Lung (tissue), 12 donors: ENCODE data around the gene FAM161B. TPM values are rescaled to one million over a fixed set of nuclear protein-coding genes. Genes with fewer than 3 reads are reported as not detected.

Experiments used
- ATAC-seq: fragments of 200-7000 bp; cut with Tn5 transposase; one replicate; pipeline ENCODE4 v1.9.1; 2020; ENCODE audit warnings: moderate number of reproducible peaks; ENCODE audit not compliant: insufficient read depth, low FRiP score
- DNase-seq, 3 donors: peaks; one replicate each; pipeline ENCODE4 v3.0.0-alpha.2; 2013 to 2017
- H3K27ac ChIP-seq, 2 donors: one replicate each; pipeline ENCODE4 v1.5.1; 2013; ENCODE audit warnings: mild to moderate bottlenecking in 2 of 2, moderate library complexity in 2 of 2, control low read depth in 1 of 2, inconsistent platforms in 1 of 2, low read depth in 1 of 2, low read length in 1 of 2
- H3K27me3 ChIP-seq, 3 donors: one replicate each; pipeline ENCODE4 v1.5.1; 2013; ENCODE audit warnings: low read length in 2 of 3; ENCODE audit not compliant: control insufficient read depth in 3 of 3, insufficient read depth in 3 of 3
- H3K36me3 ChIP-seq, 4 donors: one replicate each; pipeline ENCODE4 v1.5.1; 2013; ENCODE audit warnings: low read length in 4 of 4, mild to moderate bottlenecking in 1 of 4, moderate library complexity in 1 of 4; ENCODE audit not compliant: control insufficient read depth in 4 of 4, insufficient read depth in 4 of 4
- H3K4me1 ChIP-seq, 5 donors: one replicate each; pipeline ENCODE4 v1.5.1; 2013; ENCODE audit warnings: low read length in 5 of 5, mild to moderate bottlenecking in 2 of 5, moderate library complexity in 1 of 5; ENCODE audit not compliant: control insufficient read depth in 5 of 5, insufficient read depth in 5 of 5
- H3K4me3 ChIP-seq: one replicate; pipeline ENCODE4 v1.5.1; 2013; ENCODE audit warnings: mild to moderate bottlenecking, control low read depth, moderate library complexity
- H3K9ac ChIP-seq, 2 donors: one replicate each; pipeline ENCODE4 v1.5.1; 2013; ENCODE audit warnings: low read length in 2 of 2, control low read depth in 1 of 2; ENCODE audit not compliant: insufficient read depth in 1 of 2
- H3K9me3 ChIP-seq, 4 donors: one replicate each; pipeline ENCODE4 v1.5.1; 2013; ENCODE audit warnings: low read length in 3 of 4, mild to moderate bottlenecking in 1 of 4, moderate library complexity in 1 of 4; ENCODE audit not compliant: control insufficient read depth in 4 of 4, insufficient read depth in 3 of 4
- WGBS, 2 donors: extraction: QIAGEN DNeasy Blood & Tissue Kit; methylation state at CpG; one replicate each; pipeline ENCODE4 v1.1.7; 2013; 5-methylcytosine and 5-hydroxymethylcytosine counted together
- polyA plus RNA-seq, 2 donors: library from polyadenylated mRNA; stranded (reverse); fragments of 200-250 nt; gene quantifications; one replicate each; pipeline ENCODE4 v1.2.1, GENCODE V29; 2013
- total RNA-seq, 2 donors: library from RNA; depleted of rRNA in 1 of 2; stranded (reverse); fragments of >200 nt in 1 of 2; gene quantifications; one replicate each; pipeline ENCODE4 v1.2.1, GENCODE V29; 2014 to 2021
- TF ChIP-seq, protein P1 (sequence below): IDR thresholded peaks from 2 replicates; pipeline ENCODE4 v1.5.1; 2012; ENCODE audit warnings: mild to moderate bottlenecking; ENCODE audit errors: control extremely low read depth, extremely low read depth
- donor health status: control.
- donor health status: control.
- donor health status: Bipolar disorder and iron deficiency.
- donor health status: healthy.
- donor health status: DM: yes; HTN: yes; CAD: no.

FAM161B gene
- total and polyA plus RNA-seq, 4 donors, result 1.9 to 9.7 (median 3.4) TPM

- WGBS, 2 donors, result 87 to 94% methylated on average over 3 of the region's 3 CpGs
- no peak overlapping the region for H3K4me3 ChIP-seq
- no peaks in the 10 kb centered on the region for H3K9me3 ChIP-seq
- peaks cover 17 to 38% (median 29%) of the 10 kb centered on the region in 4 donors for H3K36me3 ChIP-seq
- DNase-seq (no peak), ATAC-seq (no peak)
- TF ChIP-seq, protein P1, sequence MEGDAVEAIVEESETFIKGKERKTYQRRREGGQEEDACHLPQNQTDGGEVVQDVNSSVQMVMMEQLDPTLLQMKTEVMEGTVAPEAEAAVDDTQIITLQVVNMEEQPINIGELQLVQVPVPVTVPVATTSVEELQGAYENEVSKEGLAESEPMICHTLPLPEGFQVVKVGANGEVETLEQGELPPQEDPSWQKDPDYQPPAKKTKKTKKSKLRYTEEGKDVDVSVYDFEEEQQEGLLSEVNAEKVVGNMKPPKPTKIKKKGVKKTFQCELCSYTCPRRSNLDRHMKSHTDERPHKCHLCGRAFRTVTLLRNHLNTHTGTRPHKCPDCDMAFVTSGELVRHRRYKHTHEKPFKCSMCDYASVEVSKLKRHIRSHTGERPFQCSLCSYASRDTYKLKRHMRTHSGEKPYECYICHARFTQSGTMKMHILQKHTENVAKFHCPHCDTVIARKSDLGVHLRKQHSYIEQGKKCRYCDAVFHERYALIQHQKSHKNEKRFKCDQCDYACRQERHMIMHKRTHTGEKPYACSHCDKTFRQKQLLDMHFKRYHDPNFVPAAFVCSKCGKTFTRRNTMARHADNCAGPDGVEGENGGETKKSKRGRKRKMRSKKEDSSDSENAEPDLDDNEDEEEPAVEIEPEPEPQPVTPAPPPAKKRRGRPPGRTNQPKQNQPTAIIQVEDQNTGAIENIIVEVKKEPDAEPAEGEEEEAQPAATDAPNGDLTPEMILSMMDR, result no peak
- no peaks in the 10 kb centered on the region for H3K4me1 ChIP-seq
- no peak overlapping the region for H3K27ac ChIP-seq
- no peak overlapping the region for H3K9ac ChIP-seq
- no peaks in the 10 kb centered on the region for H3K27me3 ChIP-seq
Observed at GRCh38 chr14:73913256-73913655, 36.6 kb downstream of the FAM161B start.

- no peak overlapping the region for H3K4me3 ChIP-seq
- TF ChIP-seq, protein P1, result no peak
- H3K4me1 ChIP-seq, result no peaks in the 10 kb centered on the region
- H3K9ac ChIP-seq, result no peak overlapping the region
- no peak overlapping the region for H3K27ac ChIP-seq
- 97 to 98% methylated on average over 1 of the region's 1 CpG for WGBS, 2 donors
- ATAC-seq, result no peak
- DNase-seq, result no peak
- no peaks in the 10 kb centered on the region for H3K9me3 ChIP-seq
- no peaks in the 10 kb centered on the region for H3K27me3 ChIP-seq
- H3K36me3 ChIP-seq, result peaks cover 25 to 48% (median 45%) of the 10 kb centered on the region in 4 donors
Observed at GRCh38 chr14:73909681-73910080, 40.2 kb downstream of the FAM161B start.

GRCh38 chr14:73903028-73903427 lies 46.9 kb downstream of the FAM161B start:
- peaks cover 0 to 2% (median 0%) of the 10 kb centered on the region in 5 donors for H3K4me1 ChIP-seq
- H3K9me3 ChIP-seq, result no peaks in the 10 kb centered on the region
- H3K36me3 ChIP-seq, result peaks cover 22 to 40% (median 29%) of the 10 kb centered on the region in 4 donors
- no peak overlapping the region for H3K9ac ChIP-seq
- 78 to 81% methylated on average over 3 of the region's 3 CpGs for WGBS, 2 donors
- no peak overlapping the region for H3K27ac ChIP-seq
- H3K27me3 ChIP-seq, result no peaks in the 10 kb centered on the region
- no peak for ATAC-seq
- no peak overlapping the region for H3K4me3 ChIP-seq
- no peak for DNase-seq
- TF ChIP-seq, protein P1, result no peak

- Histone ChIP-seq H3K36me3 (peaks cover 18 to 41% (median 40%) of the 10 kb centered on the region in 4 donors), H3K27ac (no peak overlapping the region), H3K27me3 (no peaks in the 10 kb centered on the region), H3K4me3 (no peak overlapping the region), H3K4me1 (peaks cover 0 to 10% (median 0%) of the 10 kb centered on the region in 5 donors), H3K9ac (no peak overlapping the region), H3K9me3 (no peaks in the 10 kb centered on the region)
- TF ChIP-seq, protein P1, result no peak
- ATAC-seq (no peak), DNase-seq (no peak)
- WGBS, 2 donors, result 69 to 89% methylated on average over 1 of the region's 1 CpG
Observed at GRCh38 chr14:73896521-73896920, 53.4 kb downstream of the FAM161B start.
